ENCODE results near the gene ZDHHC11B.

ZDHHC11B gene

GRCh38 chr5:676699-677076 is 107.8 kb downstream of the ZDHHC11B start:
- Histone ChIP-seq H2AFZ (ENCODE audit: low read depth, low read length) (no peak overlapping the region), H3K4me1 (ENCODE audit: low read length) (peaks cover 3% of the 10 kb centered on the region; the same call in 1 of the 2 replicates), H4K20me1 (ENCODE audit: insufficient read depth, low read length) (no peaks in the 10 kb centered on the region), H3K4me3 (ENCODE audit: low read length) (no peak overlapping the region), H3K9ac (ENCODE audit: low read length) (no peak overlapping the region), H3K4me2 (ENCODE audit: low read length) (no peak overlapping the region), H3K9me3 (ENCODE audit: insufficient read depth, low read length) (no peaks in the 10 kb centered on the region), H3K27ac (ENCODE audit: low read length) (no peak overlapping the region), H3K79me2 (ENCODE audit: low read length) (no peaks in the 10 kb centered on the region), H3K36me3 (replicated peaks; ENCODE audit: low read depth, low read length) (no peaks in the 10 kb centered on the region), H3K27me3 (ENCODE audit: low read depth, low read length) (peaks cover 14% of the 10 kb centered on the region)
- no peak for TF ChIP-seq EZH2phosphoT487 (IDR thresholded peaks at IDR 0.05; ENCODE audit: low read depth)
- no peak for TF ChIP-seq CTCF (IDR thresholded peaks at IDR 0.05; ENCODE audit: low read depth, low read length)

GRCh38 chr5:675871-676698 is 108.4 kb downstream of the ZDHHC11B start:
- Histone ChIP-seq H3K36me3 (replicated peaks; ENCODE audit: low read depth, low read length) (no peaks in the 10 kb centered on the region), H3K27ac (ENCODE audit: low read length) (no peak overlapping the region), H4K20me1 (ENCODE audit: insufficient read depth, low read length) (no peaks in the 10 kb centered on the region), H2AFZ (ENCODE audit: low read depth, low read length) (no peak overlapping the region), H3K79me2 (ENCODE audit: low read length) (no peaks in the 10 kb centered on the region), H3K4me2 (ENCODE audit: low read length) (no peak overlapping the region), H3K27me3 (ENCODE audit: low read depth, low read length) (peaks cover 14% of the 10 kb centered on the region), H3K9ac (ENCODE audit: low read length) (no peak overlapping the region), H3K4me1 (ENCODE audit: low read length) (peaks cover 8% of the 10 kb centered on the region), H3K9me3 (ENCODE audit: insufficient read depth, low read length) (no peaks in the 10 kb centered on the region), H3K4me3 (ENCODE audit: low read length) (no peak overlapping the region)
- TF ChIP-seq CTCF (IDR thresholded peaks at IDR 0.05; ENCODE audit: low read depth, low read length) (no peak), EZH2phosphoT487 (IDR thresholded peaks at IDR 0.05; ENCODE audit: low read depth) (no peak)

- no peaks in the 10 kb centered on the region for H3K9me3 ChIP-seq (ENCODE audit: insufficient read depth, low read length)
- H3K9ac ChIP-seq (ENCODE audit: low read length): no peak overlapping the region
- H3K27ac ChIP-seq (ENCODE audit: low read length): no peak overlapping the region
- peaks cover 14% of the 10 kb centered on the region for H3K27me3 ChIP-seq (ENCODE audit: low read depth, low read length)
- H3K36me3 ChIP-seq (replicated peaks; ENCODE audit: low read depth, low read length): no peaks in the 10 kb centered on the region
- H4K20me1 ChIP-seq (ENCODE audit: insufficient read depth, low read length): peaks cover 1% of the 10 kb centered on the region; the same call in 1 of the 2 replicates
- no peaks in the 10 kb centered on the region for H3K79me2 ChIP-seq (ENCODE audit: low read length)
- H2AFZ ChIP-seq (ENCODE audit: low read depth, low read length): no peak overlapping the region
- H3K4me3 ChIP-seq (ENCODE audit: low read length): no peak overlapping the region
- peaks cover 9% of the 10 kb centered on the region for H3K4me1 ChIP-seq (ENCODE audit: low read length)
- no peak overlapping the region for H3K4me2 ChIP-seq (ENCODE audit: low read length)
- TF ChIP-seq EZH2phosphoT487 (IDR thresholded peaks at IDR 0.05; ENCODE audit: low read depth): no peak
- TF ChIP-seq CTCF (IDR thresholded peaks at IDR 0.05; ENCODE audit: low read depth, low read length): no peak
Measured at GRCh38 chr5:675111-675870, 109.2 kb downstream of the ZDHHC11B start.

- Histone ChIP-seq H3K4me2 (ENCODE audit: low read length) (no peak overlapping the region), H3K27ac (ENCODE audit: low read length) (no peak overlapping the region), H2AFZ (ENCODE audit: low read depth, low read length) (no peak overlapping the region), H3K27me3 (ENCODE audit: low read depth, low read length) (peaks cover 14% of the 10 kb centered on the region), H4K20me1 (ENCODE audit: insufficient read depth, low read length) (peaks cover 7% of the 10 kb centered on the region; the same call in 1 of the 2 replicates), H3K4me1 (ENCODE audit: low read length) (peaks cover 13% of the 10 kb centered on the region), H3K4me3 (ENCODE audit: low read length) (no peak overlapping the region), H3K9ac (ENCODE audit: low read length) (no peak overlapping the region), H3K36me3 (replicated peaks; ENCODE audit: low read depth, low read length) (no peaks in the 10 kb centered on the region), H3K9me3 (ENCODE audit: insufficient read depth, low read length) (no peaks in the 10 kb centered on the region), H3K79me2 (ENCODE audit: low read length) (no peaks in the 10 kb centered on the region)
- no peak for TF ChIP-seq EZH2phosphoT487 (IDR thresholded peaks at IDR 0.05; ENCODE audit: low read depth)
- TF ChIP-seq CTCF (IDR thresholded peaks at IDR 0.05; ENCODE audit: low read depth, low read length): no peak
Measured at GRCh38 chr5:674630-675011, 109.9 kb downstream of the ZDHHC11B start.

Measured in OCI-LY3 (cell line).